Measurements from ENCODE around the gene TMEM255B. TPM values are rescaled to one million over a fixed set of nuclear protein-coding genes. Genes with fewer than 3 reads are reported as not detected.

TMEM255B gene
- polyA plus RNA-seq, 3 donors, result 5.1 to 7.5 (median 5.9) TPM

- Histone ChIP-seq H3K9me3 (replicated peaks in 1 of 2; ENCODE audit: control insufficient read depth in 1 of 2, insufficient read depth in 1 of 2, low read length in 2 of 2) (peaks cover 0 to 4% of the 10 kb centered on the region in 2 donors), H3K4me1 (ENCODE audit: control insufficient read depth in 1 of 2, insufficient read depth in 2 of 2, low read length in 2 of 2) (peaks cover 14 to 18% of the 10 kb centered on the region in 2 donors), H3K36me3 (replicated peaks in 1 of 2; ENCODE audit: control insufficient read depth in 1 of 2, insufficient read depth in 2 of 2, low read length in 2 of 2) (no peaks in the 10 kb centered on the region), H3K27ac (ENCODE audit: low read depth in 1 of 2, low read length in 2 of 2) (no peak overlapping the region), H3K4me3 (replicated peaks in 1 of 3; ENCODE audit: low read depth in 2 of 3, low read length in 3 of 3) (no peak overlapping the region), H3K27me3 (ENCODE audit: control insufficient read depth in 2 of 2, insufficient read depth in 2 of 2, low read length in 2 of 2) (peaks cover 20 to 31% of the 10 kb centered on the region in 2 donors), H3K79me2 (ENCODE audit: insufficient read depth, low read length) (no peaks in the 10 kb centered on the region), H3K4me2 (replicated peaks; ENCODE audit: extremely low read depth, low read length, poor library complexity, severe bottlenecking) (no peak overlapping the region), H4K20me1 (ENCODE audit: insufficient read depth, low read length) (no peaks in the 10 kb centered on the region), H3K9ac (ENCODE audit: insufficient read depth, low read length, poor library complexity, severe bottlenecking) (no peak overlapping the region), H2AFZ (ENCODE audit: insufficient read depth, low read depth, low read length, poor library complexity, severe bottlenecking) (no peak overlapping the region)
- H3K9me3 Mint-ChIP-seq, result peaks cover 0 to 5% (median 3%) of the 10 kb centered on the region in 7 donors
- H3K4me1 Mint-ChIP-seq, result peaks cover 15% of the 10 kb centered on the region
- TF ChIP-seq CTCF (IDR thresholded peaks at IDR 0.05), result no peak
- DNase-seq, result no peak
- WGBS (ENCODE audit: insufficient coverage), result 74% methylated on average over 5 of the region's 13 CpGs
- H3K36me3 Mint-ChIP-seq, result peaks cover 0 to 2% of the 10 kb centered on the region in 2 donors
- peaks cover 27 to 49% (median 43%) of the 10 kb centered on the region in 3 donors for H3K27me3 Mint-ChIP-seq (ENCODE audit: low read depth in 3 of 3)
- no peak overlapping the region for H3K27ac Mint-ChIP-seq
- intact Hi-C loops (cut with micrococcal nuclease), result no loop called here
- peak overlapping the region in 1 of 2 donors; percentile 54 for H3K4me3 Mint-ChIP-seq
These were observed 4.2 kb downstream of the TMEM255B start for GRCh38 chr13:113763254-113763653.

GRCh38 chr13:113763961-113764792, 5.2 kb downstream of the TMEM255B start:
- WGBS (ENCODE audit: insufficient coverage), result 90% methylated on average over 17 of the region's 25 CpGs
- Histone ChIP-seq H3K4me3 (replicated peaks in 1 of 3; ENCODE audit: low read depth in 2 of 3, low read length in 3 of 3) (no peak overlapping the region), H4K20me1 (ENCODE audit: insufficient read depth, low read length) (no peaks in the 10 kb centered on the region), H3K27me3 (ENCODE audit: control insufficient read depth in 2 of 2, insufficient read depth in 2 of 2, low read length in 2 of 2) (peaks cover 20 to 31% of the 10 kb centered on the region in 2 donors), H3K36me3 (replicated peaks in 1 of 2; ENCODE audit: control insufficient read depth in 1 of 2, insufficient read depth in 2 of 2, low read length in 2 of 2) (no peaks in the 10 kb centered on the region), H3K4me1 (ENCODE audit: control insufficient read depth in 1 of 2, insufficient read depth in 2 of 2, low read length in 2 of 2) (peaks cover 8 to 9% of the 10 kb centered on the region in 2 donors), H3K9me3 (replicated peaks in 1 of 2; ENCODE audit: control insufficient read depth in 1 of 2, insufficient read depth in 1 of 2, low read length in 2 of 2) (peaks cover 0 to 4% of the 10 kb centered on the region in 2 donors), H3K4me2 (replicated peaks; ENCODE audit: extremely low read depth, low read length, poor library complexity, severe bottlenecking) (no peak overlapping the region), H3K27ac (ENCODE audit: low read depth in 1 of 2, low read length in 2 of 2) (no peak overlapping the region), H3K79me2 (ENCODE audit: insufficient read depth, low read length) (no peaks in the 10 kb centered on the region), H3K9ac (ENCODE audit: insufficient read depth, low read length, poor library complexity, severe bottlenecking) (no peak overlapping the region), H2AFZ (ENCODE audit: insufficient read depth, low read depth, low read length, poor library complexity, severe bottlenecking) (no peak overlapping the region)
- H3K9me3 Mint-ChIP-seq, result peaks cover 0 to 7% (median 4%) of the 10 kb centered on the region in 7 donors
- DNase-seq, result no peak
- no peak for TF ChIP-seq CTCF (IDR thresholded peaks at IDR 0.05)
- no peak overlapping the region for H3K4me3 Mint-ChIP-seq
- intact Hi-C loops (cut with micrococcal nuclease), result no loop called here
- H3K27ac Mint-ChIP-seq, result no peak overlapping the region
- peaks cover 11% of the 10 kb centered on the region for H3K4me1 Mint-ChIP-seq
- peaks cover 0 to 2% of the 10 kb centered on the region in 2 donors for H3K36me3 Mint-ChIP-seq
- peaks cover 33 to 50% (median 44%) of the 10 kb centered on the region in 3 donors for H3K27me3 Mint-ChIP-seq (ENCODE audit: low read depth in 3 of 3)

Data from CD14-positive monocyte (primary cell).